Measurements from ENCODE around the gene NOD2. TPM values are rescaled to one million over a fixed set of nuclear protein-coding genes. Genes with fewer than 3 reads are reported as not detected.

NOD2 gene
- total RNA-seq, 2 experiments from 2014 or later = 3.3 to 3.8 TPM

DNA sequence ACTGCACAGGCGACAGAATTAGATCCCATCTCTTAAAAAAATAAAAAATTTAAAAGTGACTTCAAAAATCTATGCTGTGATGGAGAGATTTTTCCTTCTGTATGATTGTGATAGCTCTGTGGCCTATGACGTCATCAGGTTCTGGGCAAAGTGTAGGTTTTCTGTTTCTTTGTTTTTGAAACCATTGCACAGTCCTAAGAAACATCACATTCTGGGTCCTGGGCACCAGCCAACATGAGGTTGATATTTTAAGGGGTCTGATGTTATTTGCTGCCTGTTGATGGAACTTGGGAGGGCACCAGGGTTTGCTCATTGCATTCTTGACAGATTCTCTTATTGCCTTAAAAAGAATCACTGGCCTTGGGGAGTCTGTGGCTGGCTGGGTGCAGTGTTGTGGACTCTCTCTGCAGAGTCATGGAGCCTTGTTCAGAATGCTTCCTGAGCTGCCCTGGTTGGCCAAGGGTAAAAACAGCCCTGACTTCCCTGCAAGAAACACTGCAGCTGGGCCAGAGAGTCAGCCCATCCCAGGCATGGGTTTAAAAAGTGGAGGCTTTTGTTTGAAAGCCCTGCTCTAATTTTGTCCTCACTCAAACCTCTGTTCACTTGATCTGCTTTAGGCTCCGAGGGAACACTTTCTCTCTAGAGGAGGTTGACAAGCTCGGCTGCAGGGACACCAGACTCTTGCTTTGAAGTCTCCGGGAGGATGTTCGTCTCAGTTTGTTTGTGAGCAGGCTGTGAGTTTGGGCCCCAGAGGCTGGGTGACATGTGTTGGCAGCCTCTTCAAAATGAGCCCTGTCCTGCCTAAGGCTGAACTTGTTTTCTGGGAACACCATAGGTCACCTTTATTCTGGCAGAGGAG lies 38.0 kb downstream of the NOD2 start:
- H3K36me3 Mint-ChIP-seq (ENCODE audit: low read depth) = peaks cover 25% of the 10 kb centered on the region
- peaks cover 10% of the 10 kb centered on the region for H3K9me3 Mint-ChIP-seq
- H3K4me3 Mint-ChIP-seq = no peak overlapping the region
- peak overlapping the region; percentile 84 for H3K27ac Mint-ChIP-seq
- H3K27me3 Mint-ChIP-seq = no peaks in the 10 kb centered on the region
- peak; percentile 44 for DNase-seq
- peaks cover 26% of the 10 kb centered on the region for H3K4me1 Mint-ChIP-seq
- POLR2A ChIA-PET = interaction anchor here (1.0 kb wide), 1 partner anchor 10 kb away, joined by 3 read pairs; the partner anchor contains the start of gene CYLD
- CTCF ChIA-PET = interaction anchor here (1.3 to 1.8 kb wide), 2 partner anchors 11 to 34 kb away, joined by 3 to 4 read pairs; no protein-coding TSS in a partner anchor

DNA sequence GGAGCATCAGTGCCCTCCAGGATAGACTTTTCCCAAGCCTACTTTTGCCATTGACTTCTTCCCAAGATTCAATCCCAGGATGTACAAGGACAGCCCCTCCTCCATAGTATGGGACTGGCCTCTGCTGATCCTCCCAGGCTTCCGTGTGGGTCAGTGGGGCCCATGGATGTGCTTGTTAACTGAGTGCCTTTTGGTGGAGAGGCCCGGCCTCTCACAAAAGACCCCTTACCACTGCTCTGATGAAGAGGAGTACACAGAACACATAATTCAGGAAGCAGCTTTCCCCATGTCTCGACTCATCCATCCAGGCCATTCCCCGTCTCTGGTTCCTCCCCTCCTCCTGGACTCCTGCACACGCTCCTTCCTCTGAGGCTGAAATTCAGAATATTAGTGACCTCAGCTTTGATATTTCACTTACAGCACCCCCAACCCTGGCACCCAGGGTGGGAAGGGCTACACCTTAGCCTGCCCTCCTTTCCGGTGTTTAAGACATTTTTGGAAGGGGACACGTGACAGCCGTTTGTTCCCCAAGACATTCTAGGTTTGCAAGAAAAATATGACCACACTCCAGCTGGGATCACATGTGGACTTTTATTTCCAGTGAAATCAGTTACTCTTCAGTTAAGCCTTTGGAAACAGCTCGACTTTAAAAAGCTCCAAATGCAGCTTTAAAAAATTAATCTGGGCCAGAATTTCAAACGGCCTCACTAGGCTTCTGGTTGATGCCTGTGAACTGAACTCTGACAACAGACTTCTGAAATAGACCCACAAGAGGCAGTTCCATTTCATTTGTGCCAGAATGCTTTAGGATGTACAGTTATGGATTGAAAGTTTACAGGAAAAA lies 38.8 kb downstream of the NOD2 start:
- H3K4me3 Mint-ChIP-seq = no peak overlapping the region
- peaks cover 22% of the 10 kb centered on the region for H3K36me3 Mint-ChIP-seq (ENCODE audit: low read depth)
- H3K9me3 Mint-ChIP-seq = peaks cover 10% of the 10 kb centered on the region
- POLR2A ChIA-PET = no interaction called here
- CTCF ChIA-PET = interaction anchor here (1.3 kb wide), 1 partner anchor 12 kb away, joined by 3 read pairs; no protein-coding TSS in a partner anchor
- peaks cover 26% of the 10 kb centered on the region for H3K4me1 Mint-ChIP-seq
- peak overlapping the region; percentile 84 for H3K27ac Mint-ChIP-seq
- DNase-seq = no peak
- no peaks in the 10 kb centered on the region for H3K27me3 Mint-ChIP-seq

DNA sequence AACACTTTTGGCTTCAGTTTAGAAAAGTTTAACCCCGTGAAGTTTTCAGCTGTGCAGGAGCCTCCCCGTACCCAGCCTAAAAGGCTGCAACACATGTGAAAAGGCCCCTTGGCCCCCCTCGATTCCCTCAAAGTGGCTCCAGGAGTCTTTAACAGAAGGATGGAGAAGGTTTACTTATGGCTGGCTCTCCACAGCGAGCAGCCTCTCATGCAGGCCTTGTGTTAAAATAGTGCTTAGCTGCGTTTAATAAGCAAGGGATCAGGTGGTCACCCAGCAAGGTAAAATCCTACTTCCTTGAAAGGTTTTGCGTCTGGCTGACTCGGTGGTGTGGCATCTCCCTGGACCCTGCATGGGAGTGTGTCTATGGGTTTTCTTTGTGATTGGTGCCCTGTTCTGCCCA lies 40.1 kb downstream of the NOD2 start:
- H3K27ac Mint-ChIP-seq = no peak overlapping the region
- H3K9me3 Mint-ChIP-seq = peaks cover 8% of the 10 kb centered on the region
- H3K4me3 Mint-ChIP-seq = no peak overlapping the region
- POLR2A ChIA-PET = no interaction called here
- no peak for DNase-seq
- peaks cover 26% of the 10 kb centered on the region for H3K4me1 Mint-ChIP-seq
- H3K36me3 Mint-ChIP-seq (ENCODE audit: low read depth) = peaks cover 24% of the 10 kb centered on the region
- CTCF ChIA-PET = no interaction called here
- H3K27me3 Mint-ChIP-seq = no peaks in the 10 kb centered on the region

DNA sequence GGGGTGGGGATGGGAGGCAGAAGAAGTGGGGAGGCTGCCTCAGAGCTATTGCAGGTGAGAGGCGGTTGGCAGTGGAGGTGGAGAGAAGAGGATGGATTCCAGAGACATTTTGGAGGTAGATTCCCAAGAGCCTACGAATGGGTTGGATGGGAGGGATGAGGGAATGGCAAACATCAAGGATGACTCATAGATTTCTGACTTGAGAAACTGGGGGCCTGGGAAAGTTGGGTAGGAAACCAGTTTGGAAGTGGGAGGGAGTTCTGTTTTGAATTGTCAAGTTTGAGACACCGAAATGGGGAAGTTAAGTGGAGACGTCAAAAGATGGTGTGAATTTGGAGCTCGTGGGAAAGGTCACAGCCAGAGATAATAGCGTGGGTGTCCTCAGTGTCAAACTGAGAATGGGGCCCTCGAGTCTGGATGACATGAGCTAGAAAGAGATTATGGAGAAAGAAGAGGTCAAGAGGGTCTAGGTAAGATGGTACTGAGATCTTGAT lies 42.3 kb downstream of the NOD2 start:
- CTCF ChIA-PET = interaction anchor here (0.8 to 1.7 kb wide), 5 partner anchors 10 to 71 kb away, joined by 3 to 11 read pairs (median 3); no protein-coding TSS in a partner anchor
- Mint-ChIP-seq H3K27ac (no peak overlapping the region), H3K4me1 (peaks cover 34% of the 10 kb centered on the region), H3K27me3 (no peaks in the 10 kb centered on the region), H3K4me3 (no peak overlapping the region), H3K9me3 (no peaks in the 10 kb centered on the region), H3K36me3 (ENCODE audit: low read depth) (peaks cover 27% of the 10 kb centered on the region)
- POLR2A ChIA-PET = no interaction called here
- no peak for DNase-seq

DNA sequence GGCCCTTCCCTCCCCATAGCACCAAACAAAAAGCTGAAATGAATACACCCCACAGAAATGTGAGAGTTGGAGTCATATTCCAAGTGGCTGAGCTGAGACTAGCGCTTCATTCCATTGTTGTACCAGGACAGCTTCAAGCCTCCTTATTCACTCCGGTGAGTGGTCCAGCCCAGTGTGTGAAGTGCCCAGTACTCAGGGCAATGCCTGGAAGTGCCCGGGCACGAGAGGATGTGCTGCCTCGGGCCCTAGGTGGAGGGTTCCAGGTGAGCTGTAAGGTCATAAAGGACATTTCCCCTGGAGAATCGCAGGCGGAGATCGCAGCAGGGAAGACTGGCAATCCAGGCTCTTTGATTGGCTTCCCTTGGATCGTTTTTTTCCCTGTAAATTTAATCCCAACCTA lies 43.0 kb downstream of the NOD2 start:
- Mint-ChIP-seq H3K4me1 (peaks cover 33% of the 10 kb centered on the region), H3K27ac (no peak overlapping the region), H3K36me3 (ENCODE audit: low read depth) (peaks cover 27% of the 10 kb centered on the region), H3K4me3 (no peak overlapping the region), H3K9me3 (no peaks in the 10 kb centered on the region), H3K27me3 (no peaks in the 10 kb centered on the region)
- no peak for DNase-seq
- ChIA-PET CTCF (interaction anchor here (1.0 to 1.7 kb wide), 5 partner anchors 11 to 373 kb away, joined by 3 to 11 read pairs (median 3); no protein-coding TSS in a partner anchor), POLR2A (no interaction called here)

DNA sequence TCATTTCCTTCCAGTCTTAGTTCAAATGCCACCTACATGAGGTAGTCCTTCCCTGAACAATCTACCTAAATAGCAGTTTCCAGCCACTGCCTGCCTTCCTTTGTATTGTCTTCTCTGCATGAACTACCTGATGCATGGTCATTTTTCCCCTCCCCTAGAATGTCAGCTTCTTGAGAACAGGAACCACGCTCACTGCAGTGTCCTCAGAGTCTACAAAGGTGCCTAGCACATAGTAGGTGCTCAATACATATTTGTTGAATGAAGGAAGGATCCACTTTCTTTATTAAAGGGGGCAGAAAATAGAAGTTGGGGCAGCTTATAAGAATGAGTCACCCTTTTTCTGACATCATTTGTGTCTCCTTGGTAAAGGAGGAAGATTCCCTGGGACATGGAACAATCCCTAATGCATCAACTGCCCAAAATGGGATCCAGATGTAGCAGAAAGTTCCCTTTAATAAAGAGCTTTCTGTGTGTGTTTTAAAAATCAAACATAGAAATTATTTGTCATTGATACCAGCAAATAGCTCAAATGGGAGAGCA lies 44.1 kb downstream of the NOD2 start:
- CTCF ChIA-PET = interaction anchor here (1.0 to 1.8 kb wide), 5 partner anchors 13 to 374 kb away, joined by 3 to 10 read pairs (median 4); no protein-coding TSS in a partner anchor
- Mint-ChIP-seq H3K27ac (no peak overlapping the region), H3K4me3 (no peak overlapping the region), H3K36me3 (ENCODE audit: low read depth) (peaks cover 27% of the 10 kb centered on the region), H3K27me3 (no peaks in the 10 kb centered on the region), H3K9me3 (no peaks in the 10 kb centered on the region), H3K4me1 (peaks cover 25% of the 10 kb centered on the region)
- DNase-seq = no peak
- POLR2A ChIA-PET = no interaction called here

DNA sequence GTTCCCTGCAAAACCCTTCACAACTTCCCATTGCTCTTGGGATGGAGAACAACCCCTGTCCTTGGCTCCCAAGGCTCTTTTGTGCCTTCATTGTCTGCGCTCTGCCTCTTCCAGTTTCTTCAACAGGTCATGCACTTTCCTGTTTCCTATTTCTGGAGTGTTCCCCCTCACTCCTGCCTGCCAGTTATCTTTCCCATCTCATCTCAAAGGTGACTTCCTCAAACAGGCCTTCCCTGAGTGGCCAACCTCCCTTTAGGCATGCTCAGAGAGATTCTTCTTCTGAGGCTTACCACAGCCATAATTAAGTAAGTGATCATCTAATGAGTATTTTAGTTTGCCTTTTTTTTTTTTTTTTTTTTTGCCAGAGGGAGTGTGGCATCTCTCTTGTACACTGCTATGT lies 45.6 kb downstream of the NOD2 start:
- Mint-ChIP-seq H3K4me3 (no peak overlapping the region), H3K27me3 (no peaks in the 10 kb centered on the region), H3K27ac (no peak overlapping the region), H3K36me3 (ENCODE audit: low read depth) (peaks cover 41% of the 10 kb centered on the region), H3K4me1 (peaks cover 27% of the 10 kb centered on the region), H3K9me3 (no peaks in the 10 kb centered on the region)
- POLR2A ChIA-PET = no interaction called here
- CTCF ChIA-PET = interaction anchor here (1.5 to 1.8 kb wide), 3 partner anchors 23 to 67 kb away, joined by 4 to 10 read pairs (median 4); no protein-coding TSS in a partner anchor
- DNase-seq = no peak

DNA sequence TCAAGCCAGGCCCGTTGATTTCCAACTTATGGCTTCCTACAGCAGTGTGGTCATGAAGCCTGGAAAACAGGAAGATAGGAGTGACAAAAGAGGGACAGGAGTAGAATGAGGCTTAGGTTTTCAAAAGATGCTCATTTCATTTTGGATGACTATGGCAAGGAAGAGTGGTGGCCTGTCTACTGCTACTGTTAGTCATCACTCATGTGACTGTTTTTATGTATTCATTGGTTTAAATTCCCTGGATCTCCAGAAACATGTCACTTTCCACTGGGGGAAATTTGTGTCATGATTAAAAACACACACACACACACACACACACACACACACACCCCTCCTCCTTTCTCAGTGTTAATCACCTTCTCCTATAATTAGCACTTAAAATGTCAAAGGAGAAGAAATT lies 47.3 kb downstream of the NOD2 start:
- peaks cover 35% of the 10 kb centered on the region for H3K4me1 Mint-ChIP-seq
- no peak for DNase-seq
- no peaks in the 10 kb centered on the region for H3K9me3 Mint-ChIP-seq
- H3K4me3 Mint-ChIP-seq = peak overlapping the region; percentile 80
- H3K27ac Mint-ChIP-seq = peak overlapping the region; percentile 98
- ChIA-PET POLR2A (interaction anchor here (0.8 to 4.0 kb wide), 2 partner anchors 74 to 75 kb away, joined by 3 to 13 read pairs; no protein-coding TSS in a partner anchor), CTCF (interaction anchor here (1.0 to 1.4 kb wide), 3 partner anchors 11 to 474 kb away, joined by 3 to 8 read pairs (median 6); no protein-coding TSS in a partner anchor)
- H3K36me3 Mint-ChIP-seq (ENCODE audit: low read depth) = peaks cover 51% of the 10 kb centered on the region
- H3K27me3 Mint-ChIP-seq = no peaks in the 10 kb centered on the region

DNA sequence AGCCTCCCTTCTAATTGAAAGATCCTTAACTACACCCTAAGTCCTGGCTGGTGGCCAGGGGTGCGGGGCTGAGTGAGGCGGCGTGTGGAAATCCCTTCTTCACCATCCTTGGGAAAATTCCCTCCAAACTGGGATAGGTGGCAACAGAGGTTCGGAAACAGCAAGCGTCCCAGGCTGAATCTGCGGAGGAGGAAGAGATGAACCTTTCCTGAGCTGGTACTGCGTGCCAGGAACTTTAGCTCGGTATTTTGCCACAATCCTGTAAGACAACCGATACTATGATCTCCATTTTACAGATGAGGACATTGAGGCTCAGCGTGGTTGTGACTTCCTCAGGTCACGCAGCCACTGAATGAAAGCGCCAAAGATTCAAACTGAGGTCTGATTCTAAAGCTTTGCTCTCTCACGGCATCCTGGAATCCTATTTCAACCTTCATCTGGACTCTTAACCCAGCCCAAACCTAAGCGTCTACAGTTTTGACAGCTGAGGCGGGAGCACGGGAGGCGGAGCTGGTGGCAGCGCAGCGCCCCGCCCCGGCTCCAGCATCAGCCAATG lies 47.9 kb downstream of the NOD2 start:
- Mint-ChIP-seq H3K9me3 (no peaks in the 10 kb centered on the region), H3K4me1 (peaks cover 37% of the 10 kb centered on the region), H3K27me3 (no peaks in the 10 kb centered on the region), H3K4me3 (peak overlapping the region; percentile 80), H3K36me3 (ENCODE audit: low read depth) (peaks cover 50% of the 10 kb centered on the region), H3K27ac (peak overlapping the region; percentile 98)
- CTCF ChIA-PET = interaction anchor here (0.6 to 1.4 kb wide), 5 partner anchors 12 to 528 kb away, joined by 3 to 8 read pairs (median 4); no protein-coding TSS in a partner anchor
- DNase-seq = no peak
- POLR2A ChIA-PET = interaction anchor here (0.6 to 4.0 kb wide), 6 partner anchors 10 to 414 kb away, joined by 3 to 13 read pairs (median 3); no protein-coding TSS in a partner anchor

DNA sequence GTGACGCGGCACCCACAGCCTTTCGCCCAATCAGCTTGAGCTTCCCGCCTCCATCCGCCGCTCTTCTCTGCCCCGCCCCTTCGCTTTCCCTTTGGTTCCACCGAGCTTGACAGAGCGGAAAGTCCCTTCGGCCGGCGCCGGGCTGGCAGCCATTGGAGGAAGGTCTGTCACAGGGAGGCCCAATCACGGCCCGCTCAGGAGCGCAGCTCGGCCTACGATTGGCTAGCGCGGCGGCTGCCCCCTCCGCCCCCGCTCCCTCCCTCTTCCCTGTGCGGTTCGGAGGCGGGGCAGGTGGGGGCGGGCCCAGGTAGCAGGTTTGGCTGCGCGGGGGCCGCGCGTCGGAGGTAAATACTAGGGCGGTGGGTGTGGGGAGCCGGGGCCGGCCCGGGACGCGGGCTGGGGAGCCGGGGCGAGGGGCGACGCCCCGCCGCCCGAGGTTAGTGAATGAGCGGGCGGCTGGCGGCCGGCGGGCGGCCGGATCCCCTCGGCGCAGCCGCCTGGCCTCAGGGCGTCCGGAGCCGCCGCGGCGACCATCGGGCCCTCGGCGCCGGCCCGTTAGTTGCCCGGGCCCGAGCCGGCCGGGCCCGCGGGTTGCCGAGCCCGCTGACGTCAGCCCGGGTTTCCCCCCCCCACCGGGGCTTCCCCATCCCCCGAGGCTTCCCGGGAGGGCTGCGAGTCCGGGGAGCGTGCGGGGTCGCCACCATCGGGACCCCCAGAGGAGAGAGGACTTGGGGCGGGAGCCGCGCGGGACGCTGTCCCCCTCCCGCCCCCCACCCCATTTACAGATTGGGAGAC lies 48.6 kb downstream of the NOD2 start, which contains the start of gene CYLD:
Gene CYLD, plus strand, starts transcription at position 306 of the 795 bp plus-strand sequence. CDS start 7,613 bp downstream, outside the sequence.
- Mint-ChIP-seq H3K9me3 (no peaks in the 10 kb centered on the region), H3K36me3 (ENCODE audit: low read depth) (peaks cover 50% of the 10 kb centered on the region), H3K4me3 (peak within 1 kb of the TSS; percentile 95), H3K27me3 (no peaks in the 10 kb centered on the region), H3K27ac (peak within 1 kb of the TSS; percentile 98), H3K4me1 (peaks cover 37% of the 10 kb centered on the region)
- peak; percentile 100 for DNase-seq
- CTCF ChIA-PET = interaction anchor here (0.6 to 1.4 kb wide), 5 partner anchors 12 to 529 kb away, joined by 3 to 8 read pairs (median 4); no protein-coding TSS in a partner anchor
- POLR2A ChIA-PET = interaction anchor here (0.6 to 4.0 kb wide), 7 partner anchors 11 to 415 kb away, joined by 3 to 13 read pairs (median 3); no protein-coding TSS in a partner anchor

DNA sequence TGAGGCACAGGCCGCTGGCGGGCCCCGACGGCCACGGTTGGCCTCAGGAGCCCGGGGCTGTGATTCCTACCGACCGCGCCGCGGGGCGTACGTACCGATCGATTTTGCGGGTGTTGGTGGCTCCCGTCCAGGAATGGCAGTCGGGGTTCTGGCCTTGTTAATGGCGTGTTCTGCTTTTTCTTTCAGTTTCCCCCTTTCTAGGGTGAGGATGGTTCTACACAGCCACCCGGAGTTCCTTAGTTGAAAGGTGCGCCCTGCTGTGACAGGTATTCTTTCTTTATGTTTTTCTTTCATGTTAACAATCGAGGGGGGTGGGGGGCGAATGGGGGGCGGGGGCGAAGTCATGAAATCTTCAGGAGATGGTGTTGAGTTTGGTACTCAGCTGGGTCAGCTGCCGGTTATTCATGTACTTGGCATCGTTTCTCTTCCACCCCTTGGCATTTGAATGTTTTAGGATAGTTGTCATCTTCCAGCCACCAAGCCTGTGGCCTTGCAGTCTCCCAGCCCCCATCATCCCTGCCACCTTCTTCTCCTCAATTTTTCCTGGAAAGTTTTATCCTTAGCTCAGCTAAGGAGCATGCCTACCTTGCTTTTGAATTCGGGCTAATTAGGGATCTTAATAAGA lies 49.3 kb downstream of the NOD2 start:
- Mint-ChIP-seq H3K9me3 (no peaks in the 10 kb centered on the region), H3K36me3 (ENCODE audit: low read depth) (peaks cover 54% of the 10 kb centered on the region), H3K4me3 (peak overlapping the region; percentile 95), H3K27ac (peak overlapping the region; percentile 88), H3K27me3 (no peaks in the 10 kb centered on the region), H3K4me1 (peaks cover 44% of the 10 kb centered on the region)
- POLR2A ChIA-PET = interaction anchor here (1.0 to 4.0 kb wide), 2 partner anchors 71 to 76 kb away, joined by 3 to 13 read pairs; no protein-coding TSS in a partner anchor
- CTCF ChIA-PET = interaction anchor here (2.2 kb wide), 1 partner anchor 15 kb away, joined by 12 read pairs; no protein-coding TSS in a partner anchor
- peak; percentile 65 for DNase-seq
